ENCODE data around the gene PMPCA. TPM values are rescaled to one million over a fixed set of nuclear protein-coding genes. Genes with fewer than 3 reads are reported as not detected.

Gene PMPCA
- total RNA-seq, 4 donors from 2014 or later: 22.8 to 43.9 (median 35.0) TPM

- WGBS: 92% methylated on average over 27 of the region's 27 CpGs
- TF ChIP-seq CTCF (IDR thresholded peaks at IDR 0.05): no peak
- TF ChIP-seq POLR2A (IDR thresholded peaks at IDR 0.05; ENCODE audit: low read depth): no peak
- no peak for TF ChIP-seq POLR2AphosphoS5 (IDR thresholded peaks at IDR 0.05)
- no peak for TF ChIP-seq EP300 (IDR thresholded peaks at IDR 0.05)
- no peak overlapping the region for H3K4me3 ChIP-seq
- intact Hi-C loops (cut with DNase I): no loop called here
- H3K9me3 ChIP-seq: no peaks in the 10 kb centered on the region
- DNase-seq (ENCODE audit: extremely low spot score): no peak
- peaks cover 81 to 100% (median 99%) of the 10 kb centered on the region in 4 donors for H3K36me3 ChIP-seq
- H3K27ac ChIP-seq (replicated peaks in 1 of 4): no peak overlapping the region
- no peaks in the 10 kb centered on the region for H3K27me3 ChIP-seq
- H3K4me1 ChIP-seq: no peaks in the 10 kb centered on the region
Measured at GRCh38 chr9:136447173-136447778, 36.8 kb downstream of the PMPCA start.

- no peaks in the 10 kb centered on the region for H3K9me3 ChIP-seq
- no peak overlapping the region for H3K4me3 ChIP-seq
- TF ChIP-seq CTCF (IDR thresholded peaks at IDR 0.05): no peak
- no peak for TF ChIP-seq POLR2A (IDR thresholded peaks at IDR 0.05; ENCODE audit: low read depth)
- no peak for TF ChIP-seq POLR2AphosphoS5 (IDR thresholded peaks at IDR 0.05)
- TF ChIP-seq EP300 (IDR thresholded peaks at IDR 0.05): no peak
- intact Hi-C loops (cut with DNase I): no loop called here
- H3K36me3 ChIP-seq: peaks cover 69 to 99% (median 96%) of the 10 kb centered on the region in 4 donors
- no peak for DNase-seq (ENCODE audit: extremely low spot score)
- no peaks in the 10 kb centered on the region for H3K27me3 ChIP-seq
- H3K27ac ChIP-seq (replicated peaks in 1 of 4): no peak overlapping the region
- H3K4me1 ChIP-seq: no peaks in the 10 kb centered on the region
- WGBS: 96% methylated on average over 3 of the region's 3 CpGs
Measured at GRCh38 chr9:136448655-136449054, 38.2 kb downstream of the PMPCA start.

- H3K9me3 ChIP-seq: no peaks in the 10 kb centered on the region
- no peaks in the 10 kb centered on the region for H3K27me3 ChIP-seq
- no peak overlapping the region for H3K27ac ChIP-seq (replicated peaks in 1 of 4)
- DNase-seq (ENCODE audit: extremely low spot score): no peak
- H3K36me3 ChIP-seq: peaks cover 82 to 99% (median 96%) of the 10 kb centered on the region in 4 donors
- H3K4me1 ChIP-seq: no peaks in the 10 kb centered on the region
- WGBS: 88% methylated on average over 25 of the region's 26 CpGs
- no peak overlapping the region for H3K4me3 ChIP-seq
- intact Hi-C loops (cut with DNase I): no loop called here
- TF ChIP-seq CTCF (IDR thresholded peaks at IDR 0.05) (no peak), POLR2AphosphoS5 (IDR thresholded peaks at IDR 0.05) (no peak), POLR2A (IDR thresholded peaks at IDR 0.05; ENCODE audit: low read depth) (no peak), EP300 (IDR thresholded peaks at IDR 0.05) (no peak)
Measured at GRCh38 chr9:136451221-136451877, 40.9 kb downstream of the PMPCA start.

GRCh38 chr9:136453326-136453725 is 42.9 kb downstream of the PMPCA start:
- H3K27ac ChIP-seq (replicated peaks in 1 of 4): no peak overlapping the region
- no peaks in the 10 kb centered on the region for H3K27me3 ChIP-seq
- H3K4me3 ChIP-seq: no peak overlapping the region
- intact Hi-C loops (cut with DNase I): no loop called here
- no peaks in the 10 kb centered on the region for H3K9me3 ChIP-seq
- TF ChIP-seq EP300 (IDR thresholded peaks at IDR 0.05) (no peak), POLR2AphosphoS5 (IDR thresholded peaks at IDR 0.05) (no peak), CTCF (IDR thresholded peaks at IDR 0.05) (no peak), POLR2A (IDR thresholded peaks at IDR 0.05; ENCODE audit: low read depth) (no peak)
- H3K4me1 ChIP-seq: no peaks in the 10 kb centered on the region
- DNase-seq (ENCODE audit: extremely low spot score): no peak
- peaks cover 82 to 99% (median 96%) of the 10 kb centered on the region in 4 donors for H3K36me3 ChIP-seq
- 89% methylated on average over 11 of the region's 11 CpGs for WGBS

Data from esophagus muscularis mucosa (tissue), 4 donors.